HG02763 (cell line): ENCODE results near the gene TM4SF20.
"Not testable (repeated sequence)": the region's sequence is repeated elsewhere in the genome, so short reads cannot be mapped to it uniquely, and the experiment has no call there.

ENCODE experiments used
- ATAC-seq: cut with Tn5 transposase; IDR thresholded peaks from one replicate; pipeline ENCODE4 v1.9.1; 2021; ENCODE audit warnings: mild to moderate bottlenecking, moderate library complexity; ENCODE audit not compliant: unreplicated experiment

Gene TM4SF20

DNA sequence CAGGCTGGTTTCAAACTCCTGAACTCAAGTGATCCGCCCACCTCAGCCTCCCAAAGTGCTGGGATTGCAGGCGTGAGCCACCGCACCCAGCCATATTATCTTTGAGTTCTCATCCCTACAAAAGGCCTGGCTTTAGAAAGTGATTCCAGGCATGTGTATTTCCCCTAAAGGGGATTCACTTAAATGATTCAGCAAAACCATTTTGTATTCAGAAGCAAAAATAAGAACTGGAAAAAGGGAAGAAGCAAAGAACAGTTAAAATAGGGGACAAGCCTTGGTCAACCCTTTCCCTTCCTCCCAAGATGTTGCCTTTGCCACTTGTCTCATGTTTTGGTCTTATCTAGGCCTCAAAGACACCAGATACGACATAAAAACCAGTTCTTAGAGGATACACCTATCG lies 10.5 kb downstream of the TM4SF20 start:
- no peak for ATAC-seq

DNA sequence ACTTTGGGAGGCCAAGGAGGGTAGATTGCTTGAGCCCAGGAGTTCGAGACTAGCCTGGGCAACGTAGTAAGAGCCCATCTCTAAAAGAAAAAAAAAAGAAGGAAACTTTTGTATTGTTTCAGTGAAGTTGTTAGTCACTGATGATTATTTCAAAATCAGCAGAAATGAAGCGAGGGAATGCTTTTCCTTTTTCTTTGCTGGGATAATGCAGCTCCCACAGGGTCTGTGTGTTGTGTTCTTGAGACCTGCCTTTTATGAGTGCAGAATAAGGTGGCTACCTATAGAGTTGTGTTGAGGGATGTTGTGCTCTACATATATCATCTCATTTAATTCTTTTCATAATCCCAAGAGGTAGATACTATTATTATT lies 11.7 kb downstream of the TM4SF20 start:
- no peak for ATAC-seq

DNA sequence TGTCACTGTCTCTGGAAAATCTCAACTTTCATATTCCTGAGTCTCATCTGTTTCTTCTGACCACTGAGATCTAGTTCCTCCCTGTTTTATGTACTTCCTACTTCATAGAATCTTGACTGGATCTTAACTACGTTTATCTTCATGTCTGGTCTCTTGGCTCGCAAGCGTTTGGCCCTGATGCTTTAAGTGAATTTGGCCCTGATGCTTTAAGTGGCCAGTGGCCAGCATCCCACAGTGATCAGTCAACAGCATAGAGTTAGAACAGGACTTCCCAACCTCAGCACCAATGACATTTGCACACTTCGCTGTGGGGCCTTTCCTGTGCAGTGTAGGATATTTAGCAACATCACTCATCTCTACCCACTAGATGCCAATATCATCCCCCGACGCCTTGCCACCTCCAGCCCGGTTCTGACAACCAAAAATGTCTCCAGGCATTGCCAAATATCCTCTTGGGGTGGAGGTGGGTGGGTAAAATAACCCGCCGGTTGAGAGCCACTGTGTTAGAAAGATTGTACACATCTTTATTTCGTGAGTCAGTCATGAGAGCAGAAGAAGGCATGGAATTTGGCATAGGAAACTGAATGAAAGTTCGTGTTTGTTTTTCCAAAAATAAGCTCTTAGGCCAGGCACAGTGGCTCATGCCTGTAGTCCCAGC lies 12.2 kb downstream of the TM4SF20 start:
- ATAC-seq, result no peak

DNA sequence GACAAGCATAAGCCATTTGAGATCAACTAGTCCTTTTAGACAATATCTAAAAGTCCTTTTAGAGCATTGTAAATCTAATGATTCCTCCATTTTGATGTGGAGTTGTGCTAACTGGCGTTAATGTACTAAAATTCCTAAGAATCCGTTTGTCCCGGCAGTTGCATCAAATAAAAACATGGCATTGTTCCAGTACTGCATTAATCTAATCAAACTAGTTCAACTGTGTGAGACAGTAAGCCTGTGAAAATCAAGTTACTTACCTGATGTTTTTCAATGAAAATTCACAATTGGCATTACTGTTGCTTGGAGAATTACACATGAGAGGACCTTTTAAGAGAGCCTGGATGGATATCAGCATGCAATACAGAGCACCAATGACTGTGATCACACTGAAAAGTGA lies 13.3 kb downstream of the TM4SF20 start:
- no peak for ATAC-seq

DNA sequence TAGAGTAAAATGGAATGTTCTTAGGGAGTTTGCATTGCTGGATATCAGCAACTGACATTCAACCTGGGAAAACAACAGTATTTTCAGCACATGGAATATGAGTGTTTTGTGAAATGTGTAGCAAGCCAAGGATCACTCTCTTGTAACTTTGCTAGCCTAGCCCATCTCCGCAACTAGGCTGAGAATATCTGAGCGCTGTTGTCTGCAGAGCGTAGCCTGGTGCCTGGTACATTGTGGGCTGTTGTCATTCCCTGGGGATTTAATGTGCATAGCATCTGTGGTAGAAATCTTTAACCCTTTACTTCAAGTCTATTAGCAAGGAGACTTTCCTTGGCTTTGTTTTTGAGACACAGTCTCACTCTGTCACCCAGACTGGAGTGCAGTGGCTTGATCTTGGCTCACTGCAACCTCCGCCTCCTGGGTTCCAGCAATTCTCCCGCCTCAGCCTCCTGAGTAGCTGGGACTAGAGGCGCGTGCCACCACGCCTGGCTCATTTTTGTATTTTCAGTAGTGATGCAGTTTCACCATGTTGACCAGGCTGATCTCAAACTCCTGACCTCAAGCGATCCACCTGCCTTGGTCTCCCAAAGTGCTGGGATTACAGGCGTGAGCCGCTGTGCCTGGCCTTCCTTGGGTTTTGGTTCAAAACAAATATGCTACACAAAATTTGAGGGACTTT lies 14.4 kb downstream of the TM4SF20 start:
- not testable (repeated sequence) for ATAC-seq

DNA sequence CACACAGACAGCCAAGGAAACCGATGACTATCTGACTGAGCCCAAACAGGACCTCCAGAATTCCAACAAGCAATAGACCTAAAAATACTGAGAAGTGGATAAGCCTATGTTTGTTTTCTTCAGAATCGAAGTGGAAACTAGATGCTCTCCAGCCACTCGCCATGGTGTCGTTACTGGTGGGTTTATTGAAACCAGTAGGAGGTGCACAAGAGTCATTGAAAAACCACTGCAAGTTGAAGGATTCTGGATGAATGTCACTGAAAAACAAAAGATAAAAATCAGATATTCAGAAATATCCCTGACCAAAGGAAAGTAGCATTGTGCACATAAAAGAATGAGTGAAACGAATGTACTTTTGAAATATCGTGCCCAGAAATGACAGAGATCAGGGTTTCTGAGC lies 15.3 kb downstream of the TM4SF20 start:
- no peak for ATAC-seq

DNA sequence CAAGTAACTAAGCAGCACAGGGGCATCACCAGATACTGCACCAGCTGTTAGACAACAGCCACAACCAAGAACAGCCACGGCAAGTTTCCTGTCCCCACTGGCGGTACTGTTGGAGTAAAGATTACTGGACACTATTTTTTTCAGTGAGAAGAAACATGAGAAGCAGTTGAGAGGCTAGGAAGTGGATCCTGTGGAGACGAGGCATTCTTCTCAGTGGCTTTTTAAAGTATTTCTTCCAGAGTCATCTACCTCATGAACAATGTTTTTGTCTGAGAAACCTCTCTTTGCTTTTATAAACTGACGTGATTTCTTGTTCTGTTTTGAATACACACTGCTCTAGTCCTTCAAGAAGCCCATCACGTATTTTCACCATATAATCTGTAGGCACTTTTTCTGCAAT lies 18.8 kb downstream of the TM4SF20 start:
- ATAC-seq, result no peak

DNA sequence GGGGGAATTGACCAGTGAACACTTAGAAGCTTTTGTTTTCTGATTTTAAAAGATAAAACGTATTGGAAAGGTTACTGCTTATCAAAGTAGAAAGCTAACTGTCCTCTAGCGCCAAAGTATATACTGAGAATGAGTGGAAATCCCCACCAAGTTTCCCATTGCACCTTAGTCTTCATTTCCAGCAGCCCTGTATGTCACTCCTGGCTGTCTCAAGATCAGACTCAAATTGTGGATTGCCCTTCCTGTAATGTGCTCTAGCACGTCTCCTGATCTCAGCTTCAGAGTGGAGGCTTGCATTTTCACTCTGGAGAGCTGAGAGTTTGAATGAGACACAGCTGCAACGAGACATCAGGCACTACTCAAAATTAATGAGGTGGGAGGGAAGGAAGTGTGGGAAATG lies 27.5 kb downstream of the TM4SF20 start:
- peak; percentile 77 for ATAC-seq

DNA sequence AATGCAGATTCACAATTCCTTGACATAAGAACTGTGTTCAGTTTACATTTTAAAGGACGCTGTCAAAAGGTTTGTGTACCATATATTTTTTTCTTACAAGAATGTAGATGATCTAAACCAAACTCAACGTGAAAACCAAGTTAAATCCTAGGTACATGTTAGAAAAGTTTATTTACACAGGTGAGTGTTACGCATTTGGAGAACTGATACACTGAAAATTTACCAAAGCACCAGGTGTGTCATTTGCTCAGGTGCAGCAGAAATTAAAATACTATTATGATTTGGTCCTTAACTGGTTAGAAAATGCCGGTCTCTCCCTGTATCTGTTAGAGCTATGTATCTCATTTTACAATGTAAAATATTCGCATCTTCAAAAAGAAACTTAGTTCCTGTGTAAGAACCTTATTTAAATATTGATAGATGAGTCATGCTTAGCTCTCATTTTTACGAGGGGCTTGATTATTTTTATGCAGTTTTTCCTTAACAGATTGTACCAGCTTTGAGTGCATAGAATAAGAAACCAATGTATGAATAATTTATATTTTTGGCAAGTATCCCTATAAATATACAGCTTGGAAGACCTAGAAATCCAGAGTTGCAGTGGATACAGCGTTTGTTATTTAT lies 29.0 kb downstream of the TM4SF20 start:
- no peak for ATAC-seq

DNA sequence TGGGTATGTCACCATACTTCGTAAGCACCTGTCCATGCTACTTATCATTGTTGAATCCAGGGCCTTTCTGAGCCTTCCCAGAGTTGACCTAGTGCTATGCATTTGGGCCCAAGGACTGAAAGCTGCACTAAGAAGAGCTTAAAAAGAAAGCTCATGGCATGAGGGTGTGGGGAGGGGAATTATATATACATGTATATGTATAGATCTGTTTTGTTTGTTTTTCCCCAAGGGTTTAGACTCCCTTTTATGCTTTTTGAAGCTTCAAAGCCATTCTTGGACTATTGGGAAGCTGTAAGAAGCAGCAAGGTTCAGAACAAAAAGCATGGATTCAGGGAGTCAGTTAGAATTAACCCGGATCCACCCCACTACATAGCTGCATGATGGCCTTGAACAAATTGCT lies 30.8 kb downstream of the TM4SF20 start:
- ATAC-seq, result no peak

DNA sequence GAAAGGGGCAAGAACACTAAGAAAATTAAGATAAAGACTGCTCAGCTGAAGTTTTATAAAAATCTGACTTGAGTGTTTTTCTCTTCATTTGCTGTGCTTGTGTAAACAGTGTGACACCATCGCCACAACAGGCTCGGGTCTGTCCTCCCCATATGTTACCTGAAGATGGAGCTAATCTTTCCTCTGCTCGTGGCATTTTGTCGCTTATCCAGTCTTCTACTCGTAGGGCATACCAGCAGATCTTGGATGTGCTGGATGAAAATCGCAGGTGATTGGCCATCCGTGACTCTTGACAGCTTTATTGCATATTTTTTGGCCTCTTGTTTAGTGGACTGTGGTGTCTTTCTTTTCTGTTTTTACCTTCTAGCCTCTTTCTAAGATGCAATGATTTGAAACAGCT lies 32.0 kb downstream of the TM4SF20 start:
- ATAC-seq, result no peak

DNA sequence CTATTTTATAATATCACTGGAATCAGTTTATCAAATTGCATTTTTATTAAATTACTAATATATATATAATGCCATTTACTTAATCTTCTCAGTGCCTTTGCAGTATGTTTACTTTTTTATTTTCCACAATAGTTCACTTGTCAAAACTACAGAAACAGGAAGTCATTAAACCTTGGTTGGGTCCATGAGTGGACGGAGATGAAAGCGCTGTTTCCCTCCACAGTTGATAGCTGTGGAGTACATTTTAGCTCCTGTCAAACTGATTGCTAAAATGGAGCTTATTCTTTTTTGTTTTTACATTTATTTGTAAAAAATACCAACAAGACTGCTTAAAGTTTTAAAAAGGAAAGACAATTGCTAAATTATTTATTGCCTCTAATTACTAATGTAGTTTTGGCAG lies 34.9 kb downstream of the TM4SF20 start:
- ATAC-seq, result no peak

DNA sequence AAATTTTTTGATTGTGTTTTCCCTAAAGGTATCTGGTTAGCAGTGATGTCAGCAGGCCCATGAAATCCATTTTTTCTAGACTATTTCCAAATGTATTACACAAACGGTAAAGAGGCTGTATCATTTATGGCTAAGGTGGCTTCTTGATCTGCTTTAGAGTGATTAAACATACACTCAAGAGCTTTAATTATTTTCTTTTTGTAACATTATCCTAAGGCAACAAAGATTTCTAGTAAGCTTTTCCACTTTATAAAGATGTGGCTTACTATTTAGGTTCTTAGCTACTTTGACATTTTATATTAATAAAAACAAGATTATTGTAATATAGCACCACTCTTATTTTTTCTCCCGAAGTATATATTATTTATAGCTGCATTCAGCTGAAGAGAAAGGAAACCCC lies 37.6 kb downstream of the TM4SF20 start:
- ATAC-seq, result no peak

DNA sequence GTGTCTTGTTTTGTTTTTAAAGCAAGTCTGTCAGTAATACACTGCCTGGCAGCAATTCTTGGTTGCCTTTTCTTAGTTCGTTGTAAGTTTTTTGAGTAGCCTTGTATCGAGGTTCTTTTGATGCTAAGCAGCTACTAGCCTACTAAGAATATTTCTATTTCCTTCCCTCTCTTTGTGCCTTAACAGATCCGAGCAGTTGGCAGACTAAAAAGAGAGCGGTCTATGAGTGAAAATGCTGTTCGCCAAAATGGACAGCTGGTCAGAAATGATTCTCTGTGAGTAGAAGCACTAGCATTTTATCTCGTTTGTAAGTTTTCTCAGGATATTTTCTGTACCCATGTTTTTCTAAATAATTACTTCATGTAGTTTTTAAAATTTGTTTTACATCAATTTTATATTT lies 39.0 kb downstream of the TM4SF20 start:
- no peak for ATAC-seq

DNA sequence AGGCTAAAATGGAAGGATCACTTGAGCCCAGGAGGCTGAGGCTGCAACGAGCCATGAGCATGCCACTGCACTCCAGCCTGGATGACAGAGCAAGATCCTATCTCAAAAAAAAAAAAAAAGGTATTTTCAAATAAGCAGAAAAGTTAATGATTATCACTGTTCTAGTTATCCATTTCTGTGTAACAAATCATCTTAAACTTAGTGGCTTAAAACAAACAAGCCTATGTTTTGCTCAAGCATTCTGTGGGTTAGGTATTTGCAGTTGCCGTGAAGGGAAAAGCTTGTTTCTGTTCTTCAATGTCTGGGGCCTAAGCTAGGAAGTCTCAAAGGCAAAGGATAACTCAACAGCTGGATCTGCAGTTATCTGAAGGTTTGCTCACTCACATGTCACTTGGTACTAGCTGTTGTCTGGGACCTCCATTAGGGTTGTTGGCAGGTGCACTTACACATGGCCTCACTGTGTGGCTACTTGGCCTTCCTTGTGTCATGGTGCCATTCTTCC lies 40.0 kb downstream of the TM4SF20 start:
- ATAC-seq, result no peak

DNA sequence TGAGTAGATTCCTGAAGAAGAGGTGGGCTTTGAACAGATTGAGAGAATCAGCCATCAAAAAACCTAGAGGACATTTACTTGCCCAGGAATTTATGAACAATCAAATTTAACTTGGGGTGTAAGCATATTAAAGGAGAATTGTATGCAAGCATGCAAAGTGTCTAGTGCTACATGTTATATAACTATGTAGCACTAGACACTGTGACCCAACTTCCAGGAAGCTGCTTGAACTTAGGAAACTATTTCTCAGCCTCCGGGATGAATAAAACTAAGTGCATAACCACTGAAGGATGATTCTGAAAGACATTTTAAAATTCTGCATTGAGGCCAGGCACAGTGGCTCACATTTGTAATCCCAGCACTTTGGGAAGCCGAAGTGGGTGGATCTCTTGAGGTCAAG lies 41.7 kb downstream of the TM4SF20 start:
- ATAC-seq, result no peak

DNA sequence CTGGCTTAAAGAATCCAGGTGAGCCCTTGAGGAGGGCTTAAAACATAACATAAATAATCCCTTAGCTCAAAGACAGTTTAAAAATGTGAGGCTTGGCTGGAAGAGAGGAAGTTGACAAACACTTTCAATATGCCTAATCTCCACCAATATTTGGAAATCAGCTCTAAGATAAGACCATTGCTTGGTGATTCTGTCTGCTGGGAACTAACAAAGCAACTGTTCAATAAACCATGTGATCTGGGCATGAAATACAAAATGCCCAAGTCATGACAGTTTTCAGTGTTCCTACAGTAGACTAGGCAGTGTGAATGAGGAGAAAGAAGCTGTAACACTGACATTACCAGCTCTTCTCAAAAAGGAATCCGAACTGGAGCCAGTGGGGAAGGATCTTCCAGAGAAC lies 43.4 kb downstream of the TM4SF20 start:
- ATAC-seq, result no peak

DNA sequence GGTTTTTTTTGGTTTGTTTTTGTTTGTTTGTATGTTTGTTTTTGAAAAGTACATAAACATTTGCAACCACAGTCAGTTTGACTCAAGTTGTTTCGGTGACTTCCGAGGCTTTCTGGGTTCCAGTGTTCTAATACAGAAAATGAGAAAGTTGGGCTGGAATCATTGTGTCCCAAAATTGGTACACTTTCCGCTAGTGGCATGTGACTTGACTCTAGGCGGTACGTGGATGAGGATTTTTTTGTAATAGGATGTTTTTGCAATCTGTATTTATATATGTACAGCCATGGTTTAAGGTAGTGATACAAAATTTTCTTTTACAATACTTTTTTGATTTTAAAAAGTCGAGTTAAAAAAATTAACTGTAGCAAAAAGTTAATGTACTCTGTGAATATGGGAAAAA lies 52.3 kb downstream of the TM4SF20 start:
- ATAC-seq, result no peak

DNA sequence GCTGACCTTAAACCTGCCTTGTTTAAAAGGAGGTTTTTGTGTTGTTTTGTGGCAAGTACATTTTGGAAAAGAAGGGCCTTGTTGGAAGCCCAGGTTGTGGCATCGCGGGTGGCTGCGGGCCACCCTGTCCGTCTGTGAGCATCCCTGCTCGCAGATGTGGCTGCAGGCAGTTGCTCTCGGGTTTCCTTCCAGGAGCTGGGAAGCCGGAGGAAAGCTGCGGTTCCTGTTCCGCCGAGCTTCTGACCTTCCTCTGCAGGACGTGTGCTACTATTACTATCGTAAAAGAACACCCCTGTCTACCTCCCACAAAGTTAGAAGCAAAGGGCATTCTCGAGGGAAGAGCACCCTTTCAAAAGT lies 53.3 kb downstream of the TM4SF20 start:
- ATAC-seq, result no peak

DNA sequence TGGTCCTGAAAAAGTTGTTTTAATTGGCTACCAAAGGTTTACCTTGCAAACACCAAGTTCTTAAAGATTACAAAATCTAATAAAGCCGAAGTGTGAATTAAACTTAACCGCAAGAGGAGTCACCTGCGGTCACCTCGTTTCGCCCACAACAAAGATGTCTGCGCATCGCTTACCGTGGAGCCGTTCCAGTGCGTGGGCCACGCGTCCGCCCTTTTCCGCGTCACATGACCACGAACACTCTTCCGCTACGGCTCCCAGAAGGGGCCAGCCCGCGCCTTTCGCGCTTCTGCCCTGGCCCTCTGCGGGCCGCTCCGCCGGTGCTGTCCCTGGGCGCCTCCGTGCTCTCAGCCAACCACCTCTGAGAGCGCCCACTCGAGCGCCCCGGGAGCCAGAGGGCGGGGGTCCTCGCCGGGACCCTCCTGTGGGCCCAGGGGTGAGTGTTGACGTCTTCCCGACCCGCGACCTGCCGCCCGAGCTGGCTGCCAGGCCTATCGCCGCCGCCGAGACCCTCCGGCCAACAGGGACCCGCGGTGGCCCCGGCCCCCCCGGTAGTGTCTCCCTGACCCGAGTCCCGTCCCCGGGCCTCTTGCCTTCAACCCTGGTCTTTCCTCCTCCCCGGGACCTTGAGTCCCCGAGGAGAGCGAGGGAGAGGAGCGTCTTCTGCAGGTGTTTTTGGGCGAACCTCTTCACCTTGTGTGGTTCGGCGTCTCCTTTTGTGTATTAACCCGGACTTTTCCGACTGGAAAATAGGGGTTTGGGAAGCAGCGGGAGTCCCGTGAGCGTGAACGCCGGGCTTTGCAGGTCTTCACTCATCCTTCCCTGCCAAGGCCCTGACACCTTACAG lies 53.9 kb downstream of the TM4SF20 start, which contains the start of gene MFF:
Gene MFF (plus strand): TSS at position 257 of the 844 bp plus-strand sequence. CDS start 5,415 bp downstream, outside the sequence.
- peak; percentile 95 for ATAC-seq

DNA sequence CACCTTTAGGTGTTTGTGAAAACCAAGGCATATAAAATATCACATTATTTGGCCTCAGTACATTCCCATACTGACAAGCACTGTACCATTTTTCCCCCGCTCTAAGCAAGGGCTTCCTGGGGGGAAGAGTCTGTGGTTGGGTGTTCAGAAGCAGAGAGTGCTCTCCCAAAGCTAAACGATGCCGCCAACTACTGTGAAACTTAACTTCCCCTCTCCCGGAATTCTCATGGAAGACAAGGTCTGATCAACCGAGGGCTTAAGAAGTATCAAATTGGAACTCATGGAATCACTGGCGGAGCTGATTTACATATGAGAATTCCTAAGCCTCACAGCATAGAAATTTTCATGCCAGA lies 54.5 kb downstream of the TM4SF20 start:
- ATAC-seq, result no peak
